DND-41 (cell line): ENCODE measurements around the gene OR6B3.

ENCODE experiments used
- EZH2 ChIP-seq: IDR thresholded peaks from 3 replicates; pipeline ENCODE4 v1.6.1; 2012; ENCODE audit warnings: borderline replicate concordance, low read depth, mild to moderate bottlenecking, moderate library complexity, low read length, inconsistent platforms; ENCODE audit not compliant: severe bottlenecking
- TF ChIP-seq, protein P1 (sequence below): IDR thresholded peaks from 2 replicates; pipeline ENCODE4 v1.5.1; 2012; ENCODE audit warnings: borderline replicate concordance, low read length, moderate library complexity, mild to moderate bottlenecking; ENCODE audit not compliant: poor library complexity, severe bottlenecking; ENCODE audit errors: extremely low read depth

DNA sequence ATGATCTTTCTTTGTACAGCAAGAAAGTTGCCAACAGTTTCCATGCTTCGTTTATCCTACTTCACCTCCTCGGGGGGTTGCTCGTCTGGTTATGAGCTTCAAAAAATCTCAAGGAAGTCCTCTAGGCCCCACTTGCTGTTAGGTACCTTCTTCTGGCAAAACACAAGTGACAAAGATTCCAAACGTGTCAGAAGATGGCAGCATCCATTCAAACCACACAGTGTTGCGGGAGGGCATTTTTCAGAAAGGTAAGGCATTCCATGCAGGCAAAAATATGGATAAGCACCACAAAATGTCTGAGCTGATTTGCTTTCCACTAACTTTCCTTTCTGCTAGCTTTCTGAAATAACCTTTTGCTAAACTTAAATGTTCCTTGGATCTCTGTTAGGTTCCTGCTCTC, 13.2 kb upstream of the OR6B3 start:
- TF ChIP-seq, protein P1, sequence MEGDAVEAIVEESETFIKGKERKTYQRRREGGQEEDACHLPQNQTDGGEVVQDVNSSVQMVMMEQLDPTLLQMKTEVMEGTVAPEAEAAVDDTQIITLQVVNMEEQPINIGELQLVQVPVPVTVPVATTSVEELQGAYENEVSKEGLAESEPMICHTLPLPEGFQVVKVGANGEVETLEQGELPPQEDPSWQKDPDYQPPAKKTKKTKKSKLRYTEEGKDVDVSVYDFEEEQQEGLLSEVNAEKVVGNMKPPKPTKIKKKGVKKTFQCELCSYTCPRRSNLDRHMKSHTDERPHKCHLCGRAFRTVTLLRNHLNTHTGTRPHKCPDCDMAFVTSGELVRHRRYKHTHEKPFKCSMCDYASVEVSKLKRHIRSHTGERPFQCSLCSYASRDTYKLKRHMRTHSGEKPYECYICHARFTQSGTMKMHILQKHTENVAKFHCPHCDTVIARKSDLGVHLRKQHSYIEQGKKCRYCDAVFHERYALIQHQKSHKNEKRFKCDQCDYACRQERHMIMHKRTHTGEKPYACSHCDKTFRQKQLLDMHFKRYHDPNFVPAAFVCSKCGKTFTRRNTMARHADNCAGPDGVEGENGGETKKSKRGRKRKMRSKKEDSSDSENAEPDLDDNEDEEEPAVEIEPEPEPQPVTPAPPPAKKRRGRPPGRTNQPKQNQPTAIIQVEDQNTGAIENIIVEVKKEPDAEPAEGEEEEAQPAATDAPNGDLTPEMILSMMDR: no peak
- TF ChIP-seq EZH2: no peak
